Activated T-cell treated with anti-CD3 and anti-CD28 coated beads, Interleukin-2, amount 50 U/mL, for 1 hour (primary cell): Measurements from ENCODE around the gene RNF32.

Source experiments
- DNase-seq: peaks from one replicate; pipeline ENCODE4 v3.0.0-alpha.2; 2020

Gene RNF32

DNA sequence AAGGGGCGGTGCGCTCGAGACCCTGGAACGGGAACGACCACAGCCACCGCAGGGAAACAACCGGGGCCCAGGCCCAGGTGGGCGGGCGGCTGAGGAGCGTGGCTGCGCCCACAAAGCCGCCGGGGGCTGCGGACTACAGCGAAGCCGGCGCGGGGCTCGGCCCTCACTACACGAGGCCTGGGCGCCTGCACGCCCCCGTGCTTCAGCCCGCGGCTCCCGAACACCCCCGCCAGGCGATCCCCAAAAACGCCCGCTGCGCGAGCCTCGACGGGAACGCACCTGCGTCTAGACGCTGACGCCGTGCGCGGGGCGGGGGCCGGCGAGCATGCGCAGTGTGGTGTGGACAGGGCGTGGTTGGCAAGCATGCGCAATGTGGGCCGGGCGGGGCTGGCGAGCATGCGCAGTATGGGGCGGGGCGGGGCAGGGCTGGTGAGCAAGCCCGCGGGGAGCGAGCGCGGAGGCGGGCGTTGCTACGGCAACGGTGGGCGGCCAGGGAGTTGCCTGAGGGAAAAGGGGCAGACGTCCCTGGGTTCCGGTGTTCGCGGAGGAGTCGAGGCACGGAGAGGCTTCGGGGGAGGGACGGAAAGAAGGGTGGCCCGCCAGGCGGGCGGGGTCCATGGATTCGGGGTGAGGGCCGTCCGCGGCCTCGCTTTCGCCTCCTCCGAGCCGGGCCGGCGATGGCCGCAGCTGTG, at the start of gene RNF32:
RNF32 (plus strand) TSS at position 518 of the 692 bp plus-strand sequence. CDS start 3,104 bp downstream, outside the sequence.
- DNase-seq, result peak; percentile 93

DNA sequence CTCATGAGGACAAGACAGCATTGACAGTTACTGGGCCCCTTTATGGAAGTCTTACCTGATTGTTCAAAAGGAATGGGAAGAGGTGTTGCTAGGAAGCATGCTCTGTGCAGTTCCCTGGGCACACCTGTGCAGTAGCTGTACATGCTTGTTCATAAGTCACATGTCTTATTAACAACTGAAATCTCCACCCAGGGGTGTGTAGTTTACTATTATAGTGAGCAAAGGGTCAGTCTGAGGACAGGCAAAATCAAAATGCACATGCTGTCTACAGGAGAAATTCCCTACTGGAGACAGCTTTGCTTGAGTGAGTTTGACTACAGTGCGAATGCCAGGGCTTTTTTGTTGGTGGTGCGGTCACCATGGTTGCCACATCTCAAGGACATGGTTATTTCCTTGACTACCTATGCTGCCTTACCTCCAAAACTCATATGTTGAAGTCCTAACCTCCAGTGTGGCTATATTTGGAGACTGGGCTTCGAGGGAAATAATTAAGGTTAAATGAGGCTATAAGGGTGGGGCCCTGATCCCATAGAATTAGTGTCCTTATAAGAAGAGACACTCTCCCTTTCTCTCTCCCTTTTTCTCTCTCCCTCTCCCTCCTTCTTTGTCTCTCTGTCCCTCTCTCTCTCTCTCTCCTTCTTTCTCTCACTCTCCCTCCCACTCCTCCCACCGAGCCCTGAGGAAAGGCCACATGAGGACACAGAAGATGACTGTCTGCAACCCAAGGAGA, 48.3 kb upstream of the RNF32 start:
- no peak for DNase-seq

DNA sequence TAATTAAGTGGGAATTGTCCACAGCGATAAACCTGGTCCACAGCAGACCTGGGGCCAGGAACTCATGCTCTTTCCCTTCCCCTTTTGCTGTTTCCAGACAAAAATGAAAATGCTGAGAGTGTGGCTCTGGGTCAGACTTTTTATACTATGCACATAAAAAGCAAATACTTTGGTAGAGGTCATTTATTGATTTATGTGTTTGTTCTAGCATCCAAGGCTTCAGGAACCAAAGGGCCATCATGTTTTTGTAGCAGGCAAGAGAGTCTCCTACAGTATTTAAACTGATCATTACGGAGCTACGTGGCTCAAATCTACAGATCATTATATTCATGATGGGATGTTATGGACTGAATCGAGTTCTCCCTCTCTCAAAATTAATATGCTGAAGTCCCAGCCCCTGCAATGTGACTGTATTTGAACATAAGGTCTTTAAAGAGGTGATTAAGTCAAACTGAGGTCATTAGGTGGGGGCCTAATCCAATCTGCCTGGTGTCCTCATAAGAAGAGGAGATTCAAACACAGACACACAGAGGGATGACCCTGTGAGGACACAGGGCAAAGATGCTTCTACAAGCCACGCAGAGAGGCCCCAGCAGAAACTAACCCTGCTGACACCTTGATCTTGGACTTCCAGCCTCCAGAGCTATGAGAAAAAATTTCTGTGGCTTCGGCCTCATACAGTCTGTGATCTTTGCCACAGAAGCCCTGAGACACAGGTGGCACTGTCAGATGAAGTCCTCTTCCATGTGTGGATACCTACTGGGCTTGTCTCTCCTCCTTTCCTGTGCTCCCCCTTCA, 46.1 kb upstream of the RNF32 start:
- no peak for DNase-seq

DNA sequence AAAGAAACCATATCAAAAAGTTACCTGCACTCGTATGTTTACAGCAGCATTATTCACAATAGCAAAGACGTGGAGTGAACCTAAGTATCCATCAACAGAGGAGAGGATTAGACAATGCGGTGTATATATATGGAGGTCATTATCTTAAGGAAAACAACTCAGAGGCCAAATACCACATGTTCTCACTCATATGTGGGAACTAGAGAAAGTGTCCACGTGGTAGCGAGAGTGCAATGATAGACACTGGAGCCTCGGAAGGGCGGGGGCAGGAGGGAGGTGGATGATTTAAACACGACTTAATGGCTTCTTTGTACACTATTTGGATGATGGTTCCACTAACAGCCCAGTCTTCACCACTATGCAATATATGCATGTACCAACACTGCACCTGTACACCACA, 40.1 kb upstream of the RNF32 start:
- no peak for DNase-seq

DNA sequence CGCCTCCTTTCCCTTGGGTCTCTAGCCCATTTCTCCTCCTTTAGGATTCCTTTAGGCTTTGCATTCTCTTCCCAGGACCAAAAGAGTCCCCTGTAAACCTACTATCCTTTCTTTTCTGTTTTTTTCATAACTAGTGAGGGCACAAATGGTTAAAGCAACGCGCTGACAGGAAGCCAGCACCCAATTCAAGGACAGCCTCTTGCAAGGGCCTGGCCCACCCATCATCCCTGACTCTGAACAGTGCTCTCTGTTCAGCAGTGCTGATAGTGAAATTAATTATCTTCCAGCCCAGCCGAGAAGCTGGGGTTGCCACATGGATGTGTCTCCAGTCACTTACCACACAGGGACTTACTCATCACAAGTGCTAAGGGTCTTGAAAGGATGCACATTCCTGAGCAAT, 38.3 kb upstream of the RNF32 start:
- no peak for DNase-seq

DNA sequence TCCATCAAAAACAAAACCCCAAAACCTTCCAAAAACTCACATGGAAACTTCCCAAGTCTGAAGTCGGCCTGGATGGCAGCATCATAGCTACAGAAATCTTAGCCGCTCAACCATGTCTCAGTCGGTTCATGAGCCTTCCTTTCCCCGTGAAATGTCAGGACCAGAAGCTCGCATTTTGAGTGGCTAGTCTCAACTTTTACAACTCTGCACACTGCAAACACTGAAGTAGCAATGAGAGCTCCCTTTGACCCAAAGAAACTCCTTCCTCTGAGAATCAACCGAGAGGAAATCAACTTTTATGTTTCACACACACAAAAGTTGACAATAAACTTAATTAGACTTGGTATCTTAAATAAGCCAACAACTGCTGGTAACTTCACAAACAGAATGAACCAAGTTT, 37.6 kb upstream of the RNF32 start:
- DNase-seq, result no peak

DNA sequence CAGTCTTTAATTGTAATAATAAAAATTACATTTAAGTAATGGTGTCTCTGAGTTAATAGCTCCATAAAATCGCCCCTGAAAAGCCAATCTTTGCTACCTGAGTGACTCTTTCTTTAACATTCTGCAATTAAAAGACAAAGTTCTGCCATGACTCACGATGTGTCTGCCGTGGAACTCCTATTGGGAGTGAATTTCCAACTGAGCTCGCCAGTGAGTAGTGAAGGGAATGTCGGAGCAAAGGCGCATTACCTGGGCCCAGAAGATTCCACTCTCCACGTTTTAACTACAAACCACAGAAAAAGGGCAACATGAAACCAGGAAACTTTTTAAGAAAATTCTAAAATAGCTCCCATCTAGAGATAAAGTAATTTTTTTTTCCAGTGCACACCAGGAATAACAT, 36.9 kb upstream of the RNF32 start:
- DNase-seq, result no peak

DNA sequence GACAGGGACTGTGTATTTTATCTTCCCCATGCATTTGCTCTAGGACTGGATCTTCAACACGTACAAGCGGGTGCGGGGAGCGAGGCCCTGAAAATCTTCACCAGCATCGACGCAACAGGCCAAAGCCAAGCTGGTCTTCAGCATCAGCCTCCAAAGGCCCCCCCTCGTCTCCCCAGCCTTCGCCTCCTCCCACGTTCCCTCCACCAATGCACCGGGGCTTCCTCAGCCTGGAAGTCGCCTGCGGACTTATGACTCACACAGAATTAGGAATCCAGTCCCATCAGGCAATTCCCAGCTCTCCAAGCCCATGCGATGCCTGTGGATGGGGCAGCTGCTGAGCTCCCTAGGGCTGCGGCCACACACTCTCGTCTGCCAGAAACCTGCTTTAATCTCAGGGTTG, 36.3 kb upstream of the RNF32 start:
- no peak for DNase-seq

DNA sequence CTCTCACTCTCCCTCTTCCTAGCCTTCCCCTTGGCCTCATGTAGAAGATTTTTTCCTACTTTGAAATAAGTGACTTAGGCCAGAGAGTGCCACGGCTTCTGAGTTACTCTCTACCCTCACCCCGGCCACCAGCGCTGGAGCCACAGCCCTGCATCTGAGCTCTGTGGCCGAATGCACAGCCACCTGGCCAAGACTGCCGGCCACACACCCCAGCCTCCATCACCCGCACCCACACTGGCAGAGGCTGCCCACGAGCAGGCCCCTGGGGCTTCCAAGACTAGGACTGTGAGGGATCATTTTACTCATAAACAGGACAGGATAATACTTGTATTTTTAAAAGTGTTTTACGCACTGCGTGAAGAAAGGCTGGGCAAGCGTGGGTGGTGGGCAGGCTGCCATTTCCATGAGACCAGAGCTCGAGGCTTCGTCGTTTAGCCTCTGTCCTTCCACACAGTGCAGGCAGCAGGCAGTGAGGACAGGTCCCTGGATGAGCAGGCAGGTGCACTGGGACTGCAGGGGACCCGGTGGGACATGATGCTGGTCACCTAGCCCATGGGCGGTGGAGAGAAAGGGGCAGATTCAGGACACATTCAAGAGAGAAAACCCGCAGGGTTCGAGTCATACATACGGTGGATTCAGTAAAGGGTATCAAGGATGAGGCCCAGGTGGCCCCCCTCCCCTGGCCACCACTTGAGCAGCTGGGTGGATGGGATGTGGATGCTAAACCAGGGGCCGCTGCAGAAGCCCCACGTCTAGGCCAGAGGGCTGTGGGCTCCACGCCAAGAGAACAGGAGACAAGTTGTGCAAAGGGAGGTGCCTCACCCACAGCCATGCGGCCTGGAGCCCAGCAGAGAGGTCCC, 35.5 kb upstream of the RNF32 start:
- no peak for DNase-seq

DNA sequence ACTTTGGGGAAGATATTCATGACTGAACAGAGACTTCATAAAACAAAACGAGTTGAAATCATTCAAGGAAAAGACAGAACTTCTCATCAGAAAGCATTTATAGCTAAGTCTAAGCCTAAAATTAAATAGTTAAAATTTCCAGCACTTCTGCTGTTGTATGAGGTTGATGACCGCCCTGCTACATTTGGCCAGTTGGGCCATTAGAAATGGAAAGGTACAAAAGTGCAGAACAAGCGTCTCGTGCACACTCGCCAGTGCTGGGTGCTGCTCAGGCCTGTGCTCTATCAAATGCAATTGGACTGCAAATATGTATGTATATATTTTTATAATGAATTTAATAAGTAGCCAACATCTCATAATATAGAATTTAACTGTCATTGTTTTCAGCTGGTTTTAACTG, 34.4 kb upstream of the RNF32 start:
- DNase-seq, result no peak

DNA sequence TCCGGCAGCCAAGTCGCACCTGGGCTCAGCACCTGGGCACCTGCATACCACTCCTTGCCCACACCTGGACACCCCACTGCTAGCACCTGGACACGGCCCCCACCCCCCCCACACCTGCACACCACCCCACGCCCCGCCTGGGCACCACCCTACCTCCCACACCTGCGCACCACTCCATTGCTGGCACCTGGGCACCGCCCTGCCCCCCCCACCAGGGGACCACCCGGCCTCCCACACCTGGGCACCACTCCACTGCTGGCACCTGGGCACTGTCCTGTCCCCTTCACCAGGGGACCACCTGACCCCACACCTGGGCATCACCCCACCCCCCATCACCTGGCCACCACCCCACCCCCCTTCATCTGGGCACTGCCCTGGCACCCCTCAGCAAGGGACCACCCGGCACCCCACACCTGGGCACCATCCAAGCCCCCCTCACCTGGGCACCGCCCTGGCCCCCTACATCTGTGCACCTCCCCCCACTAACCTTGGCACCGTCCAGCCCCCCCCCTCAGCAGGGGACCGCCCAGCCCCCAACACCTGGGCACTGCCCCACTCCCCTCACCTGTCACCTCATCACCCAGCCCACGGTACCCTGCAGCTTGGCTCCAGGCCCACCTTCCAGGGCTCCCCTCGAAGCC, 33.8 kb upstream of the RNF32 start:
- no peak for DNase-seq

DNA sequence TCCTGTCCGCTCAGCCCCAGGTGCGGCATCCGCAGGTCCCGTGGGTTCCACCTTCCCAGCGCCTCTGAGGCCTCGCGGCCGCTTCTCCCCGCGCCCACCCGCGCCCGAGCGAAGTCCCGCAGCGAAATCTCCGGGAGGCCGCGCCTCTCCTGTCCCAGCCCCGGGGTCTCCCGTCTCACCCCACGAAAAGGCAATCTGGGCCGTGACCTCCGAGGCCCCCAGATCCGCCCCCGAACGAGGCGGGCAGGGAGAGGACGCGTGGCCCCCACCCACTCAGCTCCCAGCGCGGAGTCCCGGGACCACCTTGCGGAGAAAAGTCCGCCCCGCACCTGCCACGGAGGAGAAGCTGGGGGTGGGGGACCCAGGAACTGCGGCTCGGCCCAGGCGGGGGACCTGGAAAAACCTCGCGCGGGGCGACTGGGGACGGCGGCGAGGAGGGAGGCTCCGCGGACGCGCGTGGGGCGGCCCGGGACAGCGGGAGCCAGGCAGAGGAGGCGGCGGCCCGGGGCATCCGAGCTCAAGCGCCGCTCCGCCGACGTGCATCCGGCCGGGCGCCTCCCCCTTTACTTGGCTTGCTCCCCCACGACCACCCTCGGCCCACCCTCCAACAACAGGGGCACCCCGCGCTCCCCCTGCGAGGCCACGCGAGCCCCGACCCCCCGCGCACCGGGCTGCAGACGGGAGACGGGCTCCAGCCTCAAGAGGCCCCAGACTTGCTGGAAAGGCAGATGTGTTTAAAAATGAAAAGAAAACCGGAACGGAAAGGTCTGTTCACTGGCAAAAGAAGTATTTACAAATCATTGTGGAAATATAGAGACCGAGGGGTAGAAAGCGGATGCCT, 33.0 kb upstream of the RNF32 start:
- no peak for DNase-seq

DNA sequence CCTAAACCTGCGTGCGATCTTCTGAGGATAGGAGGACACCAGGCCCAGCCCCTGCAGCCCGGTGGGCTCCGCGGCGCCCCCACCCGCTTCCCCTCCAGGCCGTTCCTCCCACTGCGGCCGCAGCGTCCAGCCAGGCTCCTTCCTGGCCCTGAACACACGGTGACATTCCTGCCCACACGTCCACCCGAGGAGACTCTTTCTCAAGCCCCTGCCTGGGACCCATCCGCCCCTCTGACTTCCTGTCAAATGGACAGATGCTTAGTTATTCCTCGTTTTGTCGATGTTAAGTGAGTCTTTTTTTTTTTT, 32.4 kb upstream of the RNF32 start:
- DNase-seq, result no peak

DNA sequence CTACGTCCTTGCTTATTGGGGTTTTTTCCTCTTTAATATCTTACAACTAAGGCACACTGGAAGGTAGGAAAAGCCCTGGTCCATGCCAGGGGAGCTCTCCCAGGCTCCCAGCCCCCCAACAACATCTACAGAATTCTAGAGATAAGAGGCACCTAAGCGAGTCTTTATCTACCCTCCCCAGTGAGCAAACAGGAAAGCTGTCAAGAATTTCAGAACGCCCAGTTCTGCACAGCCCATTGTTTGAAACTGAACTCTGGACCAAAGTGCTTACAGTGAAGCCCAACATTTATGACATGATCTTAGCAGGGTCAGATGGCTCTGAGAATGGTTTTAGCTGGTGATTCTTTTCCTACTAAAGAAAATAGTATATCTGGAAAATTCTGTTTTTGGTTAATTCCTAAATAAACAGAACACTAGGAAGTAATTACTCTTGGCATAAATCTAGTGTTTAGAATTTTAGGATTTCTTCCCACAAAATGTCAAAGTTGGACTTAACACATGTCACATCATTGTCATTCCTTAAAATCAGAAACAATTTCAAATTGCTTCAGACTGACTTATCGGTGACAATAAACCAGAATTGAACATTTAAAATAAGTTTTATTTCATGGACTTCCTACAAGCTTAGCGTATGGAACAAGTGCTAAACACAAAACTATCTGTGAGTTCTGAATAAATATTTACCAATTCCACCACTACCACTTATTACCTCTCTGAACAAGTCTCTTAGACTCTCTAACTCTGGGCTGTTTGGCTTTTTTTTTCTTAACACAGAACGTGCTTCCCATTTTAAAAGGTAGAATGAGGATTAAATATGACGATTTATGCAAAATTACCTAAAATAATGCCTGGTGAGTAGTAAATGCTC, 31.3 kb upstream of the RNF32 start:
- DNase-seq, result no peak

DNA sequence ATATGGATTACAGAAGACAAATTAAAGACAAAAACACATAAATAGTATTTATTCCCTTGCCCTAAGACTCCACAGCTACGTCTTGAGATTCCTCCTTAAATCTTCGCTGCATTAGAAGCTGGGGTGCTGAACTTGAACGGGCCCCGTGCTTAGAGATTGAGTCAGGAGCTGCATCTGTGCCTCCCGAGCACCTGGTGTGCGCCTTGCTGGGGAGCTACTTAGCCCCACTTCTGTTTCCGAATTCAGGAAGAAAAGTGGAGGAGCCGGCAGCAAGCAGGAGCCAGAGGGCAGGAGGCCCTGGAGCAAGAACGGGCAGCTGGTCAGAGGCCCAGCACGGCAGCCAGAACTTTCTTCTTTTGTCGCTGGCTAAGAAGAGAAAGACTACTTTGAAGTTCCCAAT, 30.4 kb upstream of the RNF32 start:
- DNase-seq, result no peak

DNA sequence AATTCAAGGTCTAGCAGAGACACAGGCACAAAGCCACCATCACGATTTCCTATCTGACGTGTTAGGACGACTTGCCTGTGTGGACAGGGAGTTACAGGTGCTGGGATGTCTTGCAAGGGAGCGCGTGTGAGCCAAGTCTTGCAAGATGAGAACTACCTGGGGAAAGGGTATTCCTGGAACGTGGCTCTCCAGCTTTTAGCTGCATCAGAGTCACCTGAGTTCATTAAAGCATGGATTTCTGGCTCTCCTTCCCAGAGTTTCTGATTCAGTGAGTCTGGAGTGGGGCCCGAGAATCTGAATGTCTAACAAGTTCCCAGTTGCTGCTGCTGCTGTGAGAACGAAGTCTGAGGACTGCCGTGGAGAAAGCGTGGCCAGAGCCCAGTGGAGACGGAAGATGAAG, 30.0 kb upstream of the RNF32 start:
- no peak for DNase-seq

DNA sequence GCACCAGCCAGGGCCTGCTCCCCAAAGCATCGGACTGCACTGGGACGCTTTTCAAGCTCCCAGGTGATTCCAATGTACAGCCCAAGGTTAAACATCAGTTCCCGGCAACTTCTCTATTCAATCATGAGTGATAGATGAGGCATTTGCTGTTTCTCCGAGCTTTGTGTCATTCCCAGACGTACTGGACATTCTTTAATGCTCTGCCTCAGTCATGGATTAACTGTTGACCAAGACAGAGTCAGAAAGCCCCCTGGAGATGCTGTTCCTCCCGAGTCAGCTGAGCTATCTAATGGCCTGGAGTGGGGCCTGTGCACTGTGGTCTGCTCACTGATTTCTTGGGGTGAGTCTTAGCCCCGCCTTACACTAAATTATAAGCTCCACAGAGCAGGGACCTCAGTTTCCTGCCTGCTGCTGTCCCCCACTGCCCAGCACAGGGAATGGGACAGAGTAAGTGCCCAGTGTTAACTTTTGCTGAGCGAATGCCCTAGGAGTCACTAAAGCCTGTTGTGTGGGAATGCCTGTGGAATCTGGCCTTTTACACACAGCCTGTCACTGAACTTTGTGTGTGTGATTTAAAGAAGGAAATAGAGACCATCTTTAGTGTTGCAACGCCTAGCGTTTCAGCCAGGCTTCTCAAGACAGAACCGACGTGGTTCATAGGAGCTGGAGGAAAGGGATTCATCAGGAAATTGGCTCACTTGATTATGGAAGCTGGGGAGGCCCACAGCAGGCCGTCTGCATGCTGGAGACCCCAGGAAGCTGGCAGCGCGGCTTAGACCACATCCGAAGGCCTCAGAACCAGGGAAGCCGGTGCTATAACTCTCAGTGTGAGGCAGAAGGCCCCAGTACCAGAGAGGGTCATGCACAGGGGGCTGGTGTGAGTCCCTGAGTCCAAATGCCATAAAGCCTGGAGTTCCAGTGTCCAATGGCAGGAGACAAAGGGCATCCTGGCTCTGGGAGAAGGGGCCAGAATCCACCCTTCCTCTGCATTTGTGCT, 29.3 kb upstream of the RNF32 start:
- DNase-seq, result no peak

DNA sequence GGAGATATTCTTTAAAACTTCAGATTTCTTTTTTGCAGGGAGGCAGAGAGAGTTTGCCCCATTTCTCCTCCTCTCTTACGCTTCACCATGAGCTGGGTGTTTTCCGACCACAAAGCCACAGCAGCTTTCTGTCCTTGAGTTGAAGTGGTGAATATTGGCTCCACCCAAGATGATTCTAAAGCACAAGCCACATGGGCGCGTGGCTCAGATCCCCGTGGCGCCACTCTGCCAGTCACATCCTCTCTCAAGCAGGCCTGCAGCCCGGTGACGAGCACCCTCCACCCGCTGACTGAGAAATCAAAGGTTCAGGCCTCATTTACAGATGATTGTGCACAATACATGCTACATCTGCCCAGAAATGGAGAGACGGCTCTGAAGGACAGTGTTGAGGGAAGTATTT, 27.6 kb upstream of the RNF32 start:
- DNase-seq, result peak; percentile 70
